SU-DHL-6 (cell line): ENCODE results near the gene RSU1.

Experiments
- H2AFZ ChIP-seq: fragments of 200-600 bp; sonication (generic); 2 replicates; pipeline ENCODE4 v1.6.1; 2014; ENCODE audit warnings: low read depth, mild to moderate bottlenecking, moderate library complexity, mixed read lengths, antibody characterized with exemption, low read length; ENCODE audit not compliant: severe bottlenecking
- H3F3A ChIP-seq: fragments of 200-600 bp; shearing (Covaris generic); 2 replicates; pipeline ENCODE4 v1.6.0; 2016; ENCODE audit warnings: antibody characterized with exemption, mild to moderate bottlenecking; ENCODE audit not compliant: insufficient read depth
- H3K27ac ChIP-seq: fragments of 200-600 bp; sonication (generic); 2 replicates; pipeline ENCODE4 v1.5.1; 2016; ENCODE audit warnings: low read depth, mild to moderate bottlenecking, low read length, moderate library complexity, mixed read lengths
- H3K27me3 ChIP-seq: fragments of 200-600 bp; sonication (generic), shearing (Covaris generic); 2 replicates; pipeline ENCODE4 v1.6.0; 2014; ENCODE audit warnings: mild to moderate bottlenecking, low read length
- H3K36me3 ChIP-seq: fragments of 200-600 bp; sonication (generic); 2 replicates; pipeline ENCODE4 v1.6.1; 2014; ENCODE audit warnings: mild to moderate bottlenecking, low read length, mixed read lengths
- H3K4me2 ChIP-seq: fragments of 300-600, 200-600 bp; shearing (Covaris generic), sonication (generic); 2 replicates; pipeline ENCODE4 v1.6.0; 2014; ENCODE audit warnings: low read length, low read depth, mild to moderate bottlenecking; ENCODE audit not compliant: poor library complexity, severe bottlenecking
- H3K4me3 ChIP-seq: fragments of 200-600 bp; sonication (generic); 2 replicates; pipeline ENCODE4 v1.5.1; 2014; ENCODE audit warnings: antibody characterized with exemption, low read length, mild to moderate bottlenecking, mixed read lengths; ENCODE audit not compliant: insufficient read depth, poor library complexity, severe bottlenecking
- H3K79me2 ChIP-seq: fragments of 200-600 bp; sonication (generic); 2 replicates; pipeline ENCODE4 v1.6.1; 2014; ENCODE audit warnings: mild to moderate bottlenecking, low read length, moderate library complexity; ENCODE audit not compliant: insufficient read depth
- H3K9ac ChIP-seq: fragments of 200-600 bp; sonication (generic); 2 replicates; pipeline ENCODE4 v1.7.0; 2014; ENCODE audit warnings: mild to moderate bottlenecking, low read length
- H3K9me2 ChIP-seq: fragments of 200-600 bp; sonication (generic); replicated peaks from 2 replicates; pipeline ENCODE4 v1.6.1; 2014; ENCODE audit warnings: low read length; ENCODE audit not compliant: insufficient read depth
- H3K9me3 ChIP-seq: fragments of 200-600 bp; sonication (generic); 2 replicates; pipeline ENCODE4 v1.6.1; 2014; ENCODE audit warnings: low read length, mixed read lengths; ENCODE audit not compliant: insufficient read depth
- H4K20me1 ChIP-seq: fragments of 200-600 bp; sonication (generic); 2 replicates; pipeline ENCODE4 v1.6.1; 2014; ENCODE audit warnings: low read depth, mild to moderate bottlenecking, antibody characterized with exemption, low read length, moderate library complexity, mixed read lengths
- EZH2phosphoT487 ChIP-seq: fragments of 200-600 bp; sonication (generic), shearing (Covaris generic); conservative IDR thresholded peaks from 2 replicates; pipeline ENCODE4 v1.6.1; 2018; ENCODE audit warnings: mild to moderate bottlenecking, antibody characterized with exemption, low read length, moderate library complexity, mixed read lengths
- TF ChIP-seq, protein P1 (sequence below): fragments of 200-600 bp; sonication (generic); IDR thresholded peaks from one replicate; pipeline ENCODE4 v1.5.1; 2017; ENCODE audit warnings: antibody characterized with exemption, mild to moderate bottlenecking, low read length, moderate library complexity; ENCODE audit not compliant: insufficient read depth, poor library complexity, severe bottlenecking

Gene RSU1

DNA sequence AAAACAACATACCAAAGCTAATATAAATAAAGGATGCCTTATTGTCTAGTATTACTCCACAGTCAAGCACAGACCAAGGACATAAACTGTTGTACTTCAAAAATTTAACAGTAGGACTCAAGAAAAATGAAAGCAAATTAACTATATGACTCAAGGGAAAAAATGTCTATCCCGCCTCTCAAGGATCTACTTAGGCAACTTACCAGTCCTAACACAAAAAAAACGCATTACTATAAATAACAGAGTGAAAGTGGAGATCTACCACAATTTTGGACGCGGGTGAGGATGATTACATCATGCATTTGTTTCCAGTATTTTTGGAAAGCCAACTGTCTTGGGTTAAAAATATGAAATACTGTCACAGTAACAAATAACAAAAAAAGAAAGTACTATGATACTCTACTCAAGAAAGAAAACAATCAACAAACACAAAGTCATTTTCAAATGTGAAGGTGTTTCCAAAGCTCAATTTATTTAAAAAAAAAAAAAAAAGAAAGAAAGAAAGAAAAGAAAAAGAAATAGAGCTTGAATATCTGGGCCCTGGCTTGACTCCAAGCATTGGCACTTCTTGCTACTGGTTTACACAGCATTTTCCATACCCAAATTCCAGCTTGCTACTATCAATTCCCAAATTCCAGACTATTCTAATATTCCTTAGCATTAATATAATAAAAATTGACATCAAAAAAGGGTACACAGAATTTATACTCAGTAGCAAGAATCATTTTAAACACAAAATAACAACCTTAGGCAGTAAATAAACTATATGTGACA lies 99.4 kb downstream of the RSU1 start:
- H3K9me3 ChIP-seq = peaks cover 9% of the 10 kb centered on the region; the same call in 1 of the 2 replicates
- H3K9ac ChIP-seq = no peak overlapping the region
- TF ChIP-seq EZH2phosphoT487 = no peak
- TF ChIP-seq, protein P1, sequence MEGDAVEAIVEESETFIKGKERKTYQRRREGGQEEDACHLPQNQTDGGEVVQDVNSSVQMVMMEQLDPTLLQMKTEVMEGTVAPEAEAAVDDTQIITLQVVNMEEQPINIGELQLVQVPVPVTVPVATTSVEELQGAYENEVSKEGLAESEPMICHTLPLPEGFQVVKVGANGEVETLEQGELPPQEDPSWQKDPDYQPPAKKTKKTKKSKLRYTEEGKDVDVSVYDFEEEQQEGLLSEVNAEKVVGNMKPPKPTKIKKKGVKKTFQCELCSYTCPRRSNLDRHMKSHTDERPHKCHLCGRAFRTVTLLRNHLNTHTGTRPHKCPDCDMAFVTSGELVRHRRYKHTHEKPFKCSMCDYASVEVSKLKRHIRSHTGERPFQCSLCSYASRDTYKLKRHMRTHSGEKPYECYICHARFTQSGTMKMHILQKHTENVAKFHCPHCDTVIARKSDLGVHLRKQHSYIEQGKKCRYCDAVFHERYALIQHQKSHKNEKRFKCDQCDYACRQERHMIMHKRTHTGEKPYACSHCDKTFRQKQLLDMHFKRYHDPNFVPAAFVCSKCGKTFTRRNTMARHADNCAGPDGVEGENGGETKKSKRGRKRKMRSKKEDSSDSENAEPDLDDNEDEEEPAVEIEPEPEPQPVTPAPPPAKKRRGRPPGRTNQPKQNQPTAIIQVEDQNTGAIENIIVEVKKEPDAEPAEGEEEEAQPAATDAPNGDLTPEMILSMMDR = no peak
- no peak overlapping the region for H3K4me3 ChIP-seq
- H3F3A ChIP-seq = no peaks in the 10 kb centered on the region
- no peaks in the 10 kb centered on the region for H3K36me3 ChIP-seq
- H4K20me1 ChIP-seq = no peaks in the 10 kb centered on the region
- no peak overlapping the region for H2AFZ ChIP-seq
- H3K79me2 ChIP-seq = no peaks in the 10 kb centered on the region
- H3K27me3 ChIP-seq = no peaks in the 10 kb centered on the region
- no peak overlapping the region for H3K27ac ChIP-seq
- H3K9me2 ChIP-seq = no peaks in the 10 kb centered on the region
- H3K4me2 ChIP-seq = no peak overlapping the region

- Histone ChIP-seq H3K9me3 (peaks cover 9% of the 10 kb centered on the region; the same call in 1 of the 2 replicates), H3K36me3 (no peaks in the 10 kb centered on the region), H3K4me3 (no peak overlapping the region), H3K27me3 (no peaks in the 10 kb centered on the region), H3K27ac (no peak overlapping the region), H4K20me1 (no peaks in the 10 kb centered on the region), H3K9ac (no peak overlapping the region), H3K4me2 (no peak overlapping the region), H3F3A (no peaks in the 10 kb centered on the region), H3K79me2 (no peaks in the 10 kb centered on the region), H3K9me2 (no peaks in the 10 kb centered on the region), H2AFZ (no peak overlapping the region)
- TF ChIP-seq, protein P1 = no peak
- no peak for TF ChIP-seq EZH2phosphoT487
Measured at GRCh38 chr10:16716051-16716450, 101.2 kb downstream of the RSU1 start.

GRCh38 chr10:16713290-16713689 lies 103.9 kb downstream of the RSU1 start:
- Histone ChIP-seq H3F3A (no peaks in the 10 kb centered on the region), H3K9me3 (peaks cover 9% of the 10 kb centered on the region; the same call in 1 of the 2 replicates), H3K36me3 (no peaks in the 10 kb centered on the region), H3K79me2 (no peaks in the 10 kb centered on the region), H3K9ac (no peak overlapping the region), H3K4me3 (no peak overlapping the region), H2AFZ (no peak overlapping the region), H3K27me3 (no peaks in the 10 kb centered on the region), H3K9me2 (no peaks in the 10 kb centered on the region), H3K4me2 (no peak overlapping the region), H4K20me1 (no peaks in the 10 kb centered on the region), H3K27ac (no peak overlapping the region)
- TF ChIP-seq, protein P1 = no peak
